SKM-1 treated with dmso at 0.1 percent for 144 hours (cell line): Measurements from ENCODE around the gene ZIC1.

Experiments used
- DNase-seq: peaks from one replicate; lab custom pipeline; 2025; ENCODE audit not compliant: unreplicated experiment; lab: John Stamatoyannopoulos, UW

The ZIC1 gene

DNA sequence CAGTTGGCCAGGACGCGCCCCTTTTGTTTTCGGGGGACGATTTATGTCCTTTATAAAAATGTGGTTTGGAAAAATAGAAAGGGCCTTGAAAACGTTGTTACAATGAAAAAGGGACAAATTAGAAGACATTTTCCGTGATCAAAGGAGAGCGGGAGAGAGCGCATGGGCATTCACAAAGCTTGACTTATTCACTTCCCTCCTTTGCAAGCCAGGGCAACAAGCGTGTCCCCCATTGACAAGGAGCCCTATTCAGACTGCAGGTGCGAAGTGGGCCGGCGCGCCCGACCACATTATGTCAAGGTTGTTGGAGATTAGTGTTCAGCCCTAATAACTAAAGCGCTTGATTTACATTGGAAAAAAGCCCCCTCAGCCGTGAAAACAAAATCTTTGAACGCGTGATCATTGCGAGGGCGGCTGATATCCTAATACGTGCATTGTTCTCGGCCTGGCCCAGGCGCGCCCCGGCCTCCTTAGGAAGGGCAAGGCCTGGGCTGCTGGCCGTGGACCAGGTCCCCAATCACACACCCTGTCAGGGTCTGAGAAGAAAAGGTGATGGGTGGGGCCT is 28.7 kb upstream of the ZIC1 start:
- DNase-seq = no peak

DNA sequence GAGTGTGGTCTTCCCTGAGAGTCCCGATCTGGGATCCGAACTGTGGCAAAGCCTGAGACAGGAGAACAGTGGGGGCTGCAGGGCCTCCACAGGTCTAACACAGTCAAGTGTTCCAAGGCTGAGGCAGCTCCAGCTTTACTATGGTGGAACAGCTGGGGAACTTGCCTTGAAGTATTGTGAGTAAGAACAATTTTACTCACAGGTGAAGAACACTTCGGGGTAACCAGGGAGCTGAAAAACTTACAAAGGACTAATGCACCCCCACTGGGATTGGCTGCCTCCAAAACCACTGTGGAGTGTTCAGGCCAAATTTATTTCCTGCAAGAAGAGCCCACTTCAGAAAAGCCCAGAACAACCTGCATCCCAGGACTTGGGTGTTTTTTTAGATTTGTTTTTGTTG is 28.2 kb upstream of the ZIC1 start:
- no peak for DNase-seq

DNA sequence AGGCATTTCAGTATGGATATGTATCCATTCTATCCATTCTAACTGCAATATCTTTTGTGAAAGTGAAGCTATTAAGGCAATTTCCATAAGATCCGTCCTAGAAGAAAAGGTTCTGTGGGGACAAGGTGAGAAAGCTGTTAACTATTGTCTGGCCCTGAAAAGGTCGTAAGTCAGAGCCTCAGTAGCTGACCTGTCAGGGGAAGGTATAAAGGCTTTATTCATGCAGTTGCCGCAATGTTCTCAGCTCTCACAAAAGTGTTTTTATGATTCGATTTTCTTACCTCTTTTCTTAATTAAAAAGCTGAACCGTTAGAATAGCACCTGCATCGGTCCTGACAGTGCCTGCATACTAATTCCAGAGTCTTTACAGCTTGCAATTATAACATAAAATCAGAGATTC is 27.6 kb upstream of the ZIC1 start:
- DNase-seq = no peak

DNA sequence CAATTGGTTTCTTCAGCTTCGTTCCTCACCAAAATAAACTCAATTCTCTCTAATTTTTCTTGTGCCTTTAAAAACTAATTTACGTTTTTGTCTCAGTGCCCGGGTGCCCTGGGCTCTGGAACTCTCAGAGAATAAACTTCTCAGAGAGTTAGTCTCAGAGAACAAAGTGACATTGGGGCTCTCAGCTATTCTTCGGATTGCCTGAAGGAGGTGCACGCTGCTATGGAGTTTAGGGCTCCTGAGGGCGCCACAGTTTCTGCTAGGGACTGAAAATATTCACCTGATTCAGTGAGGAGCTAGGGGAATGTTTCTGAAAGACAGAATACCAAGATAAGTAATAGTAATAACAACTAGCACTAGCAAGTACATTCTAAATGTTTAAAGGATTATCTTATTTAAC is 25.5 kb upstream of the ZIC1 start:
- no peak for DNase-seq

DNA sequence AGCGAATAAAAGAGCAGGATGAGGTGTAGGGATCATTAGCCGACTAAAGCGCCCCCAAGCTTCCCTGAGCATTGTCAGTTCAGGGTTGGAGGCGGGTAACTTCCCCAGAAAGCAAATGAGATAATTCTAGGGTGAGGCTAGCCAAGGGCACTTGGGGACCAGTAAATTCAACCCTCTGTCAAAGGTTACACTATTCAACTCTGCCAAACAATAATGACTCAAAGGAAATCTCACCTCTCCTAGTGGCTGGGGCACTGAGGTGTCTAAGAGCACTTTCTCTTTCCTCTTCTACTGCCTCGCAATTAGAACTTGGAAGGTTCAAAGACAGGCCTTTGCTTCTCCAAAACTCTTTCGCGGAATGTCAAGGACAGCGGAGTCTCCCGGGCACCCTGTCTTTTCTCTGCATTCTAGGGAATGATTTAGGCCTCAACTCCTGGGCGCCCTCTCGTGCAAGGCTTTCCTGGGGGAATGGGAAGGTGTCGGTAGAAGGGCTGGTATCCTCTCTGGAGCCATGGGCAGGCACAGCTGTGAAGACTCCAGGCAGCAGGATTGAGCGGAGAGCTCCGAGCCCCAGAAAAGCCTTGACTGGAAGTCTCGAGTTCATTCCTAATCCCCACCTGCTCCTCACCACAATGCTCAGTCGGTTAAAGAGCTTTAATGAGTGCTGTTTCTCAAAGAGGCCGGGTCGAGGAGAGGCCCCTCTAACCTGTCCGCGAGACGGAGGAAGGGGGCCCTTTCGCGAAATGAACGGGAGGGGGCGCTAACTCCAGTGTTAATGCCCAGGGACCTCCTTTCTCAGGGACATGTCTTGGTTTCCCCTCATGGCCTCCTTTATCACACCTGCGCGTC is 24.7 kb upstream of the ZIC1 start:
- DNase-seq = no peak

DNA sequence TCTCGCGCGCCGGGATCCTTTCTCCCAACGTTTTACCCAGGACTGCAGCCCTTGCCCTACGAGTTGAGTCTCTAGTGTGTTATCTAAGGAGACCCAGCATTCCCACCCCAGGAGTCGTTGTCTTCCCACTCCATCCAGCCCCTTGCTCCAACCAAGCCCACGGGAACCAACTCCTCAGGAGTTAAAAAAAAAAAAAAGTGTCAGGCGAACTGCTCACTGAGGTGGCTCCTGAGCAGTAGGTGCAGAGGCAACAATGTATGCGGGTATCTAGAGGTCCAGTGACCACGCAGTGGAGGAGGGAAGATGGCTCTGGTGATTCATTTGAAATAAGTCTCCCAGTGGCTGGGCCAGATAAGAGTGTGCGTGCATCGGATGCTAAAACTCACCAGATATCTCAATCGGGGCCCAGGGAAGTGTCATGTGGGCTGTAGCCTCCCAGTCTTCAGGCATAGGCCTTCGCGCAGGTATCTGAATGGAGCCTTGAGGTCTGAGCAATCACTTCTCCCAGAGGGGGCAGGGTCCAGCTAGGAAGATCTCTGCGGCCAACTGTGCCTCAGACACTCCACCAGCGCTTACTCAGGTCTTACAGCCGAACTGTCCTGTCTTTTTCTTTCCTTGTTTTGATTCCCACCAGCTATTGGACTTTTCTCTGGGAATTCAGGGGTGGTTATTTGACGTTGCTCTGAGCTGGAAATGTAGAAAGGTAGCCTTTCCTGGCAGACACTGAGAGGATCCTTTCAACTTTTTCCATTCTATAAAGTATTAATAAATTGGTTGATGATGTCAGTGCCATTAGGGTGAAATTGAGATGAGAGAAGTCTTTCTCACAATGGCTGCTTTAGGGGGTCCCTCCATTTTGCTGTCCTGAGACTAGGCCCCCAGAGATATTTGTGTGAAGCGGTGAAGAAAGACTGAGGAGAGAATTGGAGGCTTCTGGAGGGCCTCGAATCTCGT is 23.8 kb upstream of the ZIC1 start:
- no peak for DNase-seq

DNA sequence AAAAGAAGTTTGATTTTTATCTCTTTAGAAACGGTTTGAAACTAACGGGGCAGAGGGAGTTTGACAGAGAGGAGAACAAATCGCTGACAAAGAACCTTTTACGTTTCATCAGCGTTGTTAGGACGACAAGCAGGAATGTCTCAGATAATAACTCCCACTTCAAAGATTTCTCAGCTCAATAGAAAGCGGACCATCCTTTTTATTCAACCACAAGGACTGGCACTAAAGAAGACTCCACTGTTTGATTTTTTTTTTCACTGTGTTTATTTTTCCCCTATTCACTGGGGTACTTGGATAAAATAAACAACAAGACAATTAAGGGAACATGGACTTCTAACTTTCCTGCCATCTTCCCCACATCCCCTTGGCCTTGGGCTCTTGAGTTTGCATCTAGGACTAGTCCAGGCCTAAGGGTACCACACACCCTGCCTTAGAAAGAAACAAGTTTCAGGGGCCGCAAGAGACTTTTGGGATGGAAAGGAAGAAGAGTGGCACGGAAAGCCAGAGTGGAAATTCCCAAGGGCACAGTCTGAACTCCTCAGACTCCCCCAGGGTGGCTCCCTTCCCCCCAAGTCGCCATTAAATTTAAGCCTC is 21.8 kb upstream of the ZIC1 start:
- no peak for DNase-seq

DNA sequence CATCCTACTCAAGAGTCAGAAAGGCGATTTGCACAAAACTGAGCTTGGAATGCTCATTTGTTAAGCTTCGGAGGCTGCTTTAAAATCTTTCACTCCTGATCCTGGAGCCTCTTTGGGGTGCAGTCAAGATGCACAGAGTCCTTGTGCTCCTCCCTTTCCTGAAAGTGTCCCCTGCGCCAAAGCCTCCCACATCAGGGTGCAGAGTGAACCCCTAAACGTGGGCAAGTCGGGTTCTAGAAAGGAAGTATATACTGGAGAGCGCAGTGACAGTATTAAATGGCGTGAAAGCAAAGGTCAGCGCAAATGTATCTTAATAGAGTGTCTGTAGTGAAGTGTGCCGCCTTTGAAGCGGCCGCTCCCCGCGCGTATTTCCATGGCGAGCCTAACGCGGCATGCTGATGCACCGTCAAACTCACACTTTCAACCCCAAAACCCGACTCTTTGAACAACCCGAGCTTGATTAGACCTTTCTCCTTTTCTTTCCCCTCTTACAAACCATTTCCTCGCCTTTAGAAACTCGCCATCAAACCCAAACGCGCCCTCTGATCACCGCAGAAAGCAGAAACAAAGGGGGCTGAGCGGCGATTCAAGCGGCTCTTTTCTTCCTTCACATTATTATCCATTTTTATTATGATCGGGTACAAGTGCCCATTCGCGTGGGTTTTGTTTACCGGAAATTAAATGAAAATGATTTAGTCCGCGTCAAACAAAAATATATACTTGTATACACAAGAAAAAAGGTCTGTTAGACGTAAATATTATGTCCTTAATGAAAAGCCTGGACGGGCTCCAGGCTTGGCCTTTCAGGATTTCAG is 21.1 kb upstream of the ZIC1 start:
- DNase-seq = no peak

DNA sequence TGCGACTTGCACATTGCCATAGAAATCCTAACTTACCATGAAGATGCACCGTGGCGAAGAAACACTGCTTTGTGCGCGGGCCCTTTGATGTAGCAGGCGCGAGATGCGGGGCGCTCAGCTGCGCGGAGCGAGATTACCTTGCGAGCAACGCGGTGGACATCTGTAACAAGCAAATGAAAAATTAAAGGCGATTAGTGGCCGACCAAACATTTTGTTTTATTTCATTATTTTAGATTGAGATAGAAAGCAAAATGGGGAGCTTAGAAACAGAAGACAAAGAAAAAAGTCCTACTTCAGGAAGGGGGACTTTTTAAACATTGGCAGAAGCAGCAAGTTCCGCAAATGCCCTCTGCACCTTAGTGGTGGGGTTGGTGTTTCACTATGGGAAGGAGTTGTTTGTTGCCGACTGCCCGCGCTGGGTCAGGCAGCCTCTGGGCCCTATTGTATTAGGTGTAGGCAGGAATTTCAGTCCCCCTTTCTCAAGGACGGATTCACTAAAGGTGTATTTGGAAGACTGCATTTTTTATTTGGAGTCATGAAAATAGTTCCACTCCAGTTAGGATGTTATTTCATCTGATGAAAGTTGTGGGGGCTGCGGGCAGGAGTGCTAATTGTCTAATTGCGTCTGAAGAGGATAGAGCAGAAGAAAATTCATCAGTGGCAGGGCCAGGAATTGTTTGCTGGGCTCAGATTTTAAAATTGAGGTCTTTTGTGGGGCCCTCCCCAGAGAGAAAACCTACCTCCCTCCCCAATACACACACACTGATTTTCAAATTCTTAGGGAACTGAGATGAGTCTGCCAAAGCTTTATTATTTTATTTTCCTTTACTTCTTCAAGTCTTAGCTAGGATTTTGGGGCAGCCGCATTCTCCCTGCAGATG is 20.2 kb upstream of the ZIC1 start:
- no peak for DNase-seq

DNA sequence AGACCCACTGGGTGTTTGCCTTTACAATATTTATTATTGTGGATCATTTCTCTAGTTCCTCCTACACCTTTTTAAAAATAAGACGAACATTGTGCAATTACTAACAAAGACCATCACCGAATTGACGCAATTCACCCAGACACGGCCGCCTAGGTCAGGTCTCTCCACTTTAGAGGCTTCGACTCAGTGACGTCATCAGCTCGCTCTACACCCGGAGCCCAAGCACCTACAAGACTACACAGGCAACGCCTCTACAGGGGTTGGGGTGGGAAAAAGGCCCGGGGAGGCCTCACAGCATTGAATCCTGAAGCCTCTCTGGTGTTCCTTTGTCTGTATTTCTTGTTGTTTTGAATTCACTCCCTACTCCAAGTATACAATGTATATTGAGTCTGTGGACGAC is 19.4 kb upstream of the ZIC1 start:
- DNase-seq = no peak

DNA sequence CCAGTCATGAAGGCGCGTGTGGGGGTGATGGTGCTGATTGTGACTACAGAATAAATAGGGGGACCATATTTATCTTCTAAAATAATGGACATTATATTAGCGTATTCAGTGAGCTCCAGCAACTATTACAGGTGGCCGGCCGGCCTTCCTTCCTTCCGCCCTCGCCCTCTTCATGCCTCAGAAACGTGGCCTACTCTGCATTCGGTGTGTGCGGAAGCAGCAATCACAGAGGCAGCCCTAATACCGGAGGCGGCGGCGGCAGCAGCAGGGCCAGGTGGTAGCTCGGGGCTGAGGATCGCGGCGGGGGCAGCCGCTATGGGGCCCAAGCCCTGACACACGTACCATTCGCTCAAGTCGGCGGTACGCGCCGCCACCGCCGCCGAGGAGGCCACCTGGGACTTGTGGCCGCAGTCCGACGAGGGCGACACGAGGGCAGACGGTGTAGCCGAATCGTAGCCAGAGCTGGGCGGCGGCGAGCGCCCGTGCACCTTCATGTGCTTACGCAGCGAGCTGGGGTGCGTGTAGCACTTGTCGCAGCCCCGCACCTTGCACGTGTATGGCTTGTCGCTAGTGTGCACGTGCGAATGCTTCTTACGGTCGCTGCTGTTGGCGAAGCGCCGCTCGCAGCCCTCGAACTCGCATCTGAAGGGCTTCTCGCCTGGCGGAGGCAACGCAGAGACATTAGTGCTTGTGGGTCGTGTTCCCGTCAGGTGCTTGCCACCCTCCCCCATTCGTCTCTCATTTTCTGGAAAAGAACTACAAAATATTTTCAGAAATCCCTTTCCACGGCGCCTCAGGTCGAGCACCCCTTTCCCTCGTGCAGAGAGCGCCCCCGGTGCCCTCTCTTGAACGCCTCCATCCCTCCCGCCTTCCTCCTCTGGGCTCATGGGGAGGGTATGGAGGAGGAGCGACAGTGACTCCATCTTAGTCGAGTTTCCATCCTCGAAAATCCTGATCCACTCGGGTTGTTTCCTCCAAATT is 18.3 kb upstream of the ZIC1 start:
- DNase-seq = no peak

DNA sequence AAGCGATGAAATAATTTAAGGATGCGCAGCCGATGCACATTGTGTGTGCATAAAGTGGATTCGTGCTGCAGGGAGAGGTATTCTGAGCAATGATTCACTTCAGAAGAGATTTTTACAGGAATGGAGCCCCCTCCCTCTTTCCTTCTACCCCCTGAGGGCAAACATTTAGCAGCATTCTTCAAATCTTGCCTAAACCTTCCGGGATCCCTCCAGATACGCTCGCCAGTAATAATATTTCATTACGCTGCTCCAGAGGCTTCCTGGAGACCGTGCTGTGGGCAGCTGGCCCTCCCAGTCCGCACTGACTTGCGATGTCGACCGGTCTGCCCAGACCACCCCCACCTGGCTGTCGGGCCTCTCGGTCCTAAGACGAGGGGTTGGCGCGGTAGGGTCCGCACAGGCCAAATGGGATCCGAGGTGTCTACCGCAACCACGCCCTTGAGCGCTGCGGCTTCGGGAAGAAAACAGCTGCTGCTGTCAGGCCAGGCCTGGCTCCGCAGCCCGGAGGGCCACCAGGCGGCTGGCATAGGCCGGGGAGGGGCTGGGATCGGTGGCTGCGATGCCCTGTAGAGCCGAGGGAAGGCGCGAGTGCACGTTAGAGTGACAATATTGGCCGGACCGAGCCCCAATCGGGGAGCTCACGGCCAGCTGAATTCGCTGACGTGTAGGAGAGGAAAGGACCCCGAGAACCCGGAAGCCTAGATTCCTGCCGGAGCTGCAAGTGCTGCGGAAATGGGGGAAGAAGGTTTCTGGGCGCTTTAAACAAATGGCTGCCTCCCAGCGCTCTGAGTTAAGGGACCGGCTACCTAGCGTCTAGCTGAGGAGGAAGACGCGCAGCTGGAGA is 17.2 kb upstream of the ZIC1 start:
- DNase-seq = no peak

DNA sequence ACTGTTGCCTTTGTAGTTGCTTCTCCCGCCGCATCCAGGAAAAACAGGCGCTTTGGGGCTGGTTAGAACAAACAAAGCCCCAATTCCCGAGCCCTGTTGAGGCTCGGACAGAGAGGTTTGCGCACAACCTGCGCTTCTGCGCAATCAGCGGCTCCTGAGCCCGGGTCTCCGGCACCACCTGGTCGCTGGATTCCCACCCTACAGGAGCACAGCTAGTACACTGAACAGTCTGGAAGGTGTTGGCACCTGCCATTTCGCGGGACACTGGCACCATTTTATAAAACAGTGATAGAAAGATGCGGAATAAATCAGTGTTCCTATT is 16.6 kb upstream of the ZIC1 start:
- no peak for DNase-seq

DNA sequence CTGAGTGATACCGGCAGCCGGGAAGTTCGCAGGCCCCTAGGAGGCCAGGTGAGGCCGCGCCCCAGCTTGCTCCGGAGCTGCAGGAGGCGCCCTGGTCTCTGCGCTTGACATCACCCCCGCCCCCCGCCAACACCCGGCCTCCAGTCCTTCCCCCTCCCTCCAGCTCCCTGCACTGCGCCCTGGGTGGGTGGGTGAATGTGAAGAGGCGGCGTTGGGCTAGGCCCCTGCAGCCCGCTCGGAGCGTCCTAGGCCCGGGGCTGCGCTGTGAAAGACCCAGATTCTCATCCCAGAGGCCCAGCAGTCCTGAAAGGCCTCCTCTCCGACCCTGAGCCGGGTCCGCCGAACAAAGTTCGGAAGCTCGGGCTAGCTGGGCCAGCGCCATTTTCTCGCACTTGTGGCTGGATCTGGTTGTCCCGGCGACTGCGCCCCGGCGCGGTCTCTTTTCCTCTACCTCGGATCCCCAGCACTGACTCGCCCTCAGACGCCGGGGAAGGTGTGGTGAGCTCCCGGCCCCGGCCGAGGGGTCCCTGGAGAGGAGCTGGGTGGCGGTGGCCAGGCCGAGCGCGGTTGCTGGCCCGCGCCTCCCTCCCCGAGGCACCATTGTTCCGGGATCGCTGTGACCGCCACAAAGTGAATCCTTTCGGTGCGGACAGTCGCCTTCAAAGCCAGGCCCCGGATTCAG is 15.8 kb upstream of the ZIC1 start:
- no peak for DNase-seq

DNA sequence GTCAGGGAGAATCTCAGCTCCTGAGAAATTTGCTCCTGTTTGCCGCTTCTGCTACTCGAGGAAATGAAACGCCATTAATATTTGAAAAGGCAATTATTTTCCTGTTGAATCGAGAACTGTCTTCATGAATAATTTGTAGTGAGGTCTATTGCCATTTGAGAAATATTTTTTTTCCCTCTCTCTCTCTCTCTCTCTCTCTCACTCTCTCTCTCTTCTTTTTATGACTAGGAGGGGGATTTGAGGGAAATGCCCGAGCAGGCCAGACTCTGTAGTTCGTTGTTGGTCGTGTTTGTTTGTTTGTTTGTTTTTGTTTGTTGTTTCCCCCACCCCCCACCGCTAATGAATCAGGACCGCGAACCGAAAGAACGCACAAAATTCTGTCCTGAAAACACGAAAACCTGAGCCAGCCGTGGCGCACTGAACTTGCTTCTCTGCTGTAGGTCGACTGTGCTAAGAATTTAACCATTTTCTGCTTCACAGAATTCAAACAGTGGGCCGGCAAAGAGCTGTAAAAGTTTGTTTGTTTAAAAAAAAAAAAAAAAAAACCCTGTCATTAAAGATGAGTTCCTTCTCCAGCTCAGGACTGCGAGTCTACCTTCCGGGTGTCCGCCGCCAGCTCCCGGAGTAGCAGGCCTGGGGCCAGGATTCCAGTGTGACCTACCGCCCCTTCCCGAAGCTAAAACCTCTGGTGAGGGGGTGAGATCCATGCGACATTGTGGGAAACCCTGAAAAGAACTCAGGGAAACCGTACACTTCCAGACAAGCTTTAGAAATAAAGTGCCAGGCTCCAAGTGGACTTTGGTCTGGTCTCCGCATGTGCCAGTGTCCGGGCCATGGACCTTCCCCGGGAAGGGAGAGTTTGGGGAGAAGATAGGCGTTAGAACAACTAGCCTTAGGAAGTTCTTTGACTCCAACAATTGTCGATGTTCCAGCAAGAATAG is 15.0 kb upstream of the ZIC1 start:
- DNase-seq = no peak

DNA sequence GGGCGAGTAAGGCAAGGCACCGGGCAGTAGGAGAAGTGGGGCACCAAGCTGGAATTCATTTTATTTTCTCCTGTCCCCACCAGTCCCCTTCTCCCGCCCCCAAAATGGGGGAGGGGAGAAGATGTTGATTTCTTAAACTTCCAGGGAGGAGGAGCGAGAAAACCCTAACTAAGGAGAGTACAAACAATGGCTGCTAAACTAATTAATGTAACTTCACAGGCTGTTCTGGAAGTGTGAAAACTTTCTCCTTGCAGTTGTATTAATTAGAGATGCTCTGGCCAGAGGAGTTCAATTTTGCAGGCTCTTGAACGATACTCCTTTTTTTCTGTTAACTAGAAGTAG is 14.3 kb upstream of the ZIC1 start:
- DNase-seq = no peak
